LNCAP (cell line): ENCODE data around the gene KCTD15.

Experiments used
- CTCF ChIP-seq: fragments of 450-650 bp; IDR thresholded peaks from 2 replicates; pipeline ENCODE4 v1.5.1; 2017; ENCODE audit warnings: mild to moderate bottlenecking

Gene KCTD15

GRCh38 chr19:33821871-33822270 lies 25.2 kb downstream of the KCTD15 start:
- TF ChIP-seq CTCF = no peak

DNA sequence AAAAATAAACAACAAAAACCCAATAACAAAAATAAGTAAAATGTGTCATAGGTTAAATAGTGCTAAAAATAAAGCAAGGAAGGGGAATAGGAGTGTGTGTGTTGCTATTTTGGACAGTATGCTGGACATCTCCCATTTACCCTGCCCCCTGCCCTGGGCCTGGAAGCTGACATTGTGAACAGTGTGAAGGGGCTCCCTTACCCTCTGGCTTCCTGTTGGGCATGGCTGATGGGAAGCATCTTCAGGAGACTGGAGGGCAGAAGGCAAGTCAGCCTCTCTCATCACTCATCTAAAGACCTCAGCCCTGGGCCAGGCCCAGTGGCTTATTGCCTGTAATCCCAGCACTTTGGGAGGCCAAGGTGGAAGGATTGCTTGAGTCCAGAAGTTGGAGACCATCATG lies 26.7 kb downstream of the KCTD15 start:
- TF ChIP-seq CTCF = no peak

- TF ChIP-seq CTCF = no peak
These were observed 28.9 kb downstream of the KCTD15 start for GRCh38 chr19:33825556-33825955.

DNA sequence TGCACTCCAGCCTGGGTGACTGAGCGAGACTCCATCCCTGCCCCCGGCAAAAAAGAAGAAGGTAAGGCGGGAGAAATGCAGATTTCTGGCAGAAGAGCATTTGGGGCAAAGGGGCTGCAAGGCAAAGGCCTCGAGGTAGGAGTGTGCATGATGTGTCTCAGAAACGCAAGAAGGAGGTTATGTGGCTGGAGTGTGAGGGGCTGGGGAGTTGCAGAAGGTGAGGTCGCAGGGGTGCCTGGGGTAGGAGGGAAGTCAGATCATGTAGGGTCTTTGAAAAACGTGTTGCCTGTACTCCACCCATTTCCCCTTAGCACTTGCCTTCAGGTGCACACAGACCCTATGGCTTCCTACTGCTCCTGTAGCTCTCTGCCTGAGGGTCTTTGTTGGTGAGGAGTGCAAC lies 29.9 kb downstream of the KCTD15 start:
- TF ChIP-seq CTCF = no peak

- no peak for TF ChIP-seq CTCF
These were observed 31.8 kb downstream of the KCTD15 start for GRCh38 chr19:33828266-33829075.

- no peak for TF ChIP-seq CTCF
These were observed 33.6 kb downstream of the KCTD15 start for GRCh38 chr19:33830264-33830663.

- TF ChIP-seq CTCF = no peak
These were observed 35.2 kb downstream of the KCTD15 start for GRCh38 chr19:33831825-33832224.

DNA sequence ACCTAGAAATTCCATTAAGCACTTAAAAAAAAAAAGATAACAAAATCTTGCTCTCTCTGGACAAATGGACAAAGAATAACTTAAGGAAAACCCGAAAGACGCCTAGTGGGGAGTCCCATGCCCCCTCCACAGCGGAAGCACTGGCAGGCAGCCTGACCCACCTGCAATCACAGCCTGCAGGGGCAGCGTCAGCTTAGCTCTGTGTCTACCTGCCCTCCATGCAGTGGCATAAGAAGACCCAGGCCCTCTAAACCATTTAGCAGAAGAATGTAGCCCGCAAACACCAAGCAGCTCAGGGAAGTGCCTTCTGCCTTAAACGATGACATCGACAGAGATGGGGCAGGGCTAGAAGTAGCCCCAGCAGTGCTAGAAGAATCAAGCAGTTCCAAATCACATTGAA lies 36.0 kb downstream of the KCTD15 start:
- no peak for TF ChIP-seq CTCF
